KOPT-K1 (cell line): ENCODE data around the gene PCDHGB4.
"Not testable (repeated sequence)": the region's sequence is repeated elsewhere in the genome, so short reads cannot be mapped to it uniquely, and the experiment has no call there.

Experiments
- H3K27ac ChIP-seq: fragments of 200-600 bp; sonication (generic); 2 replicates; pipeline ENCODE4 v1.5.1; 2016; ENCODE audit warnings: antibody characterized with exemption, mild to moderate bottlenecking, low read depth, low read length; ENCODE audit not compliant: poor library complexity, severe bottlenecking
- H3K36me3 ChIP-seq: fragments of 200-600 bp; sonication (generic); 2 replicates; pipeline ENCODE4 v1.5.1; 2017; ENCODE audit warnings: antibody characterized with exemption, mild to moderate bottlenecking, low read length, moderate library complexity; ENCODE audit not compliant: insufficient read depth
- H3K9me3 ChIP-seq: fragments of 200-600 bp; sonication (generic); 2 replicates; pipeline ENCODE4 v1.5.1; 2017; ENCODE audit warnings: antibody characterized with exemption, low read length, mild to moderate bottlenecking; ENCODE audit not compliant: insufficient read depth, poor library complexity, severe bottlenecking

PCDHGB4 gene

DNA sequence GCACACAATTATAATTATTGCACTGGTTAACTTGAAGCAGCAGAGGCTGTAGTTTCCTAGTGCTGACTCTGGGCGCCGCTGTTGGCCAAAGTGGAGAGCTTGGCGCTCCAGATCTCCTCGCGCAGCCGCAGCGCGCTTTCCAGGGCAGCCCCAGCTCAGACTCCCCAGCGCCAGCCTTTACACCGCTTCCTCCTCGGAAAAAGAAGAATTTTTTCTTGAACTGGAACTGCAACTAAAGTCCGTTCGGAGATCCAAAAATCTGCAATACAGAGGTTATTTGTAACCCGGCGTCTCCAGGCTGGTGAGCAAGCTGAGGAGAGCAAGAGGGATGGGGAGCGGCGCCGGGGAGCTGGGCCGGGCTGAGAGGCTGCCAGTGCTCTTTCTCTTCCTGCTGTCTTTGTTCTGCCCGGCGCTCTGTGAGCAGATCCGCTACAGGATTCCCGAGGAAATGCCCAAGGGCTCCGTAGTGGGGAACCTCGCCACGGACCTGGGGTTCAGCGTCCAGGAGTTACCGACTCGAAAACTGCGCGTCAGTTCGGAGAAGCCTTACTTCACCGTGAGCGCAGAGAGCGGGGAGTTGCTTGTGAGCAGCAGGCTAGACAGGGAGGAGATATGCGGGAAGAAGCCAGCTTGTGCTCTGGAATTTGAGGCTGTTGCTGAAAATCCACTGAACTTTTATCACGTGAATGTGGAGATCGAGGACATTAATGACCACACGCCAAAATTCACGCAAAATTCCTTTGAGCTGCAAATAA, at the start of gene PCDHGB4:
Gene PCDHGB4, plus strand, starts transcription at position 142 of the 755 bp plus-strand sequence. Its CDS starts 187 bp downstream, at position 329.
- H3K36me3 ChIP-seq, H3K27ac ChIP-seq: not testable (repeated sequence)
- H3K9me3 ChIP-seq: peaks cover 23% of the 10 kb centered on the region

DNA sequence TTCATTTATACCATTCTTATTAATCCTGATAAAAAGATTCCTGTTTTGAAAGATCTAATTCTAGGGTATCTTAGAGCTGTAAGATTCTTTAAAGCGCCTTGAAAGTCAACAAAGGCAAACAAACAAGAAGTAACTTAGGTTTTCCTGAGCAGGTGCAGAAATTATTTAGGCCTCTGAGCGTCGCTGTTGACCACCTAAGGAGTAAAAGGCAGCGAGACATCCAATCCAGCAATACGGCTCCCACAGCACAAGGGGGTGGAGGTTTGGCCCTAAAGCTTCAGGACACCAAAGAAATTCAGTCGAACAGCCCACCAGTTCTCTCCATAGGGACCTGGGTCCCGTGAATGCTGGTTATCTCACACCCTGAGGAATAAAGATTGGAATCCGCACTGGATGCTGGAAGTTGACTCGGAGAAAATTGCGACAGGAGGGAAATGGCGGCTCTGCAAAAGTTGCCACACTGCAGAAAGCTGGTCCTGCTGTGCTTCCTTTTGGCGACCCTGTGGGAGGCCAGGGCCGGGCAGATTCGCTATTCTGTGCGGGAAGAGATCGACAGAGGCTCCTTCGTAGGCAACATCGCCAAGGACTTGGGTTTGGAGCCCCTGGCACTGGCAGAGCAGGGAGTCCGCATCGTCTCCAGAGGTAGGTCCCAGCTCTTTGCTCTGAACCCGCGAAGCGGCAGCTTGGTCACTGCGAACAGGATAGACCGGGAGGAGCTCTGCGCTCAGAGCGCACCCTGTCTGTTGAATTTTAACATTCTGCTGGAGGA, 48.8 kb upstream of the PCDHGB4 start, which contains the start of gene PCDHGA2:
Gene PCDHGA2, plus strand, starts transcription at position 223 of the 769 bp plus-strand sequence.
- no peaks in the 10 kb centered on the region for H3K36me3 ChIP-seq
- H3K9me3 ChIP-seq: peaks cover 20% of the 10 kb centered on the region
- no peak within 1 kb of the TSS for H3K27ac ChIP-seq

DNA sequence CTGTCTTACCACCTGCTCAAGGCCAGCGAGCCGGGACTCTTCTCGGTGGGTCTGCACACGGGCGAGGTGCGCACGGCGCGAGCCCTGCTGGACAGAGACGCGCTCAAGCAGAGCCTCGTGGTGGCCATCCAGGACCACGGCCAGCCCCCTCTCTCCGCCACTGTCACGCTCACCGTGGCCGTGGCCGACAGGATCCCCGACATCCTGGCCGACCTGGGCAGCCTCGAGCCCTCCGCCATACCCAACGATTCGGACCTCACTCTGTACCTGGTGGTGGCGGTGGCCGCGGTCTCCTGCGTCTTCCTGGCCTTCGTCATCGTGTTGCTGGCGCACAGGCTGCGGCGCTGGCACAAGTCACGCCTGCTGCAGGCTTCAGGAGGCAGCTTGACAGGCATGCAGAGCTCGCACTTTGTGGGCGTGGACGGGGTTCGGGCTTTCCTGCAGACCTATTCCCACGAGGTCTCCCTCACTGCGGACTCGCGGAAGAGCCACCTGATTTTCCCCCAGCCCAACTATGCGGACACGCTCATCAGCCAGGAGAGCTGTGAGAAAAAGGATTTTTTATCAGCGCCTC, 46.6 kb upstream of the PCDHGB4 start:
- not testable (repeated sequence) for H3K36me3 ChIP-seq, H3K27ac ChIP-seq
- peaks cover 38% of the 10 kb centered on the region for H3K9me3 ChIP-seq

DNA sequence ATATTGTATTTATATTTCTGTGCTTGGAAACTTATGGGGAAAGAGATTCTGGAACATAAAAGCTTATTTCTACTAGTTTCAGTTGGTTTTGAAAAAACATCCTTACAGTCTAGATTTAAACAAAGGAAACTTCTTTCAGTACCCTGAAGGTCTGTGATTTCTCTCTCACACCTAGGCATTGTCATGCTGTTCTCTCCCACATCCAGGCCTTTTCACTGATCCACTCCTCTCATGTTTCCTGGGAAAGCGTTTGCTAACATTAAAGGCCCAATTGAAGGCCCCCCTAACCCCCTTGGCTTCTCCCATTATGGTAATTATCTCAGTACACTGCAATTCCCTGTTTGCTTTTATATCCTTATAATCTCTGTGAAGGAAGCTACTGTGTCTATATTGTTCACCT, 44.7 kb upstream of the PCDHGB4 start:
- no peak overlapping the region for H3K27ac ChIP-seq
- peaks cover 38% of the 10 kb centered on the region for H3K9me3 ChIP-seq
- no peaks in the 10 kb centered on the region for H3K36me3 ChIP-seq

DNA sequence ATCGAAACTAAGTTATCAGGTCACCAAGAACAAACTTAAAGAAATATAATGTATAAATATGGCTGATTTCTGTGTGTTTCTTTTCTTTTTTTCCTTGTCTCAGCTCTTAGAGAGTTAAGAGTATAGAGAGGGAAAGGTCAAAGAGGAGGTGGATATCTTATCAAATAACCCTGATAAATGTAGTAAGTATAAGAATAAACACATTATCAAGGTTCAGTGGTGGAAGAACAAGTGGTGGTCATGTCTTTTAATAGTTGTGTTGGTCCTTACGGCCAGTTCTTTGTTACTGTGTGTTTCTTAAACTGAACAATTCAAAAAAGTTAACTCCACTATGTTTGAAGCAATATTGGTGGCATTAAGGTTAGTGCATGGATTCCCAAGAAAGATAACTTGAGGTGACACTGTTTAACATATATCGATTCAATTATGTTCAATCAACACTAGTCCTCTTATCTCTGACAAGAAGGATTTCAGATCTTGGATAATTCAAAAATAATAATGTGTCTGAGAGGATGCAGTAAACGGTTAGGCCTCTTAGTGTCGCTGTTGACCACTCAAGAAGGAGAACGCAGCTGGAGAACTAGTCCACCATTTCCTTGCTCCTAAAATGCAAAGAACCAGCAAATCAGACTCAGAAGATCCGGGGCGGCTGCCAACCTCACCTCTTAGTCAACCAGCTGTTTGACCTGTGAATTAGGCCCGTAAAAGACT, 44.1 kb upstream of the PCDHGB4 start, which contains the start of gene PCDHGA3:
Gene PCDHGA3, plus strand, starts transcription at position 588 of the 711 bp plus-strand sequence. CDS start 205 bp downstream, outside the sequence.
- Histone ChIP-seq H3K9me3 (peaks cover 38% of the 10 kb centered on the region), H3K36me3 (no peaks in the 10 kb centered on the region), H3K27ac (no peak within 1 kb of the TSS)

DNA sequence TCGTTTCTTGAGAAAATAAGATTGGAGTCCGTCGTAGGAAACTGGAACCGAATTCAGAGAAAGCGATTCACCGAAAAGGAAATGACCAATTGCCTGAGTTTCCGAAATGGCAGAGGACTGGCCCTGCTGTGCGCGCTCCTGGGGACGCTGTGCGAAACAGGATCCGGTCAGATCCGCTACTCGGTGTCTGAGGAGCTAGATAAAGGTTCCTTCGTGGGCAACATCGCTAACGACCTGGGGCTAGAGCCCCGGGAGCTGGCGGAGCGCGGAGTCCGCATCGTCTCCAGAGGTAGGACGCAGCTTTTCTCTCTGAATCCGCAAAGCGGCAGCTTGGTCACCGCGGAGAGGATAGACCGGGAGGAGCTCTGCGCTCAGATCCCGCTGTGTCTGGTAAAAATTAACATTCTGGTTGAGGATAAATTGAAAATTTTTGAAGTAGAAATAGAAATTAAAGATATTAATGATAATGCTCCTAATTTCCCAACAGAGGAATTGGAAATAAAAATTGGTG, 43.5 kb upstream of the PCDHGB4 start:
- Histone ChIP-seq H3K9me3 (peaks cover 34% of the 10 kb centered on the region), H3K36me3 (no peaks in the 10 kb centered on the region), H3K27ac (no peak overlapping the region)

DNA sequence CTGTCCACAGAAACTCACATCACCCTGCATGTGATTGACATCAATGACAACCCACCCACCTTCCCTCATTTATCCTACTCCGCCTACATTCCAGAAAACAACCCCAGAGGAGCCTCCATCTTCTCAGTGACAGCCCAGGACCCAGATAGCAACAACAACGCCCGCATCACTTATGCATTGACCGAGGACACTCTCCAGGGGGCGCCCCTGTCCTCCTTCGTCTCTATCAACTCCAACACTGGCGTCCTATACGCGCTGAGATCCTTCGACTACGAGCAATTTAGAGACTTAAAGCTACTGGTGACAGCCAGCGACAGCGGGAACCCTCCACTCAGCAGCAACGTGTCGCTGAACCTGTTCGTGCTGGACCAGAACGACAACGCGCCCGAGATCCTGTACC, 42.2 kb upstream of the PCDHGB4 start:
- H3K36me3 ChIP-seq: no peaks in the 10 kb centered on the region
- no peak overlapping the region for H3K27ac ChIP-seq

DNA sequence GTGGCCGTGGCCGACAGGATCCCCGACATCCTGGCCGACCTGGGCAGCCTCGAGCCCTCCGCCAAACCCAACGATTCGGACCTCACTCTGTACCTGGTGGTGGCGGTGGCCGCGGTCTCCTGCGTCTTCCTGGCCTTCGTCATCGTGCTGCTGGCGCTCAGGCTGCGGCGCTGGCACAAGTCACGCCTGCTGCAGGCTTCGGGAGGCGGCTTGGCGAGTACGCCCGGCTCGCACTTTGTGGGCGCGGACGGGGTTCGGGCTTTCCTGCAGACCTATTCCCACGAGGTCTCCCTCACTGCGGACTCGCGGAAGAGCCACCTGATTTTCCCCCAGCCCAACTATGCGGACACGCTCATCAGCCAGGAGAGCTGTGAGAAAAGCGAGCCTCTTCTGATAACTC, 41.5 kb upstream of the PCDHGB4 start:
- not testable (repeated sequence) for H3K27ac ChIP-seq, H3K36me3 ChIP-seq
- peaks cover 19% of the 10 kb centered on the region for H3K9me3 ChIP-seq

More for the DNA sequence above, 42.2 kb upstream of the PCDHGB4 start:
- peaks cover 21% of the 10 kb centered on the region for H3K9me3 ChIP-seq

DNA sequence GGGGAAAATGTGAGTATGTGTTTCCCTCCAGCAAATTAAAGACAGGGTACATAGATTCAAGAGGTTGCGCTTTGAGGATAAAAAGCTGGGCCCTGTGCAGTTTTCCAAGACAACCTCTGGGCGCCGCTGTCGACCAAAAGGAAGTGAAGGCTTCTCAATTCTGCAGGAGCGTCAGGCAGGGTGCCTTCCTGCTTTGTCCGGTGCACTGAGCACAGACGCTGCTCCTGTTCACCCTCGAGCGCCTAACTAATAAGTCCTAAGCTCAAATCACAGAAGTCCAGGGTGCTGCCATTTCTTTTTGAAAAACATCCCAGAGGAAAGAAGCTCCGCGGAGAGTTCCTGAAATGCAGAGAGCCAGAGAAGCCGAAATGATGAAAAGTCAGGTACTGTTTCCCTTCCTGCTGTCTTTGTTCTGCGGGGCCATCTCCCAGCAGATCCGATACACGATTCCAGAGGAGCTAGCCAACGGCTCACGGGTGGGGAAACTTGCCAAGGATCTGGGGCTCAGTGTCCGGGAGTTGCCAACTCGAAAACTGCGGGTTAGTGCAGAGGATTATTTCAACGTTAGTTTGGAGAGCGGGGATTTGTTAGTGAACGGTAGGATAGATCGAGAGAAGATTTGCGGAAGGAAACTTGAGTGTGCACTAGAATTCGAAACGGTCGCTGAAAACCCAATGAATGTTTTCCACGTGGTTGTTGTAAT, 37.4 kb upstream of the PCDHGB4 start, which contains the start of gene PCDHGB1:
Gene PCDHGB1, plus strand, starts transcription at position 183 of the 703 bp plus-strand sequence. Its CDS starts 162 bp downstream, at position 345.
- Histone ChIP-seq H3K36me3 (no peaks in the 10 kb centered on the region), H3K27ac (no peak within 1 kb of the TSS), H3K9me3 (peaks cover 5% of the 10 kb centered on the region)

DNA sequence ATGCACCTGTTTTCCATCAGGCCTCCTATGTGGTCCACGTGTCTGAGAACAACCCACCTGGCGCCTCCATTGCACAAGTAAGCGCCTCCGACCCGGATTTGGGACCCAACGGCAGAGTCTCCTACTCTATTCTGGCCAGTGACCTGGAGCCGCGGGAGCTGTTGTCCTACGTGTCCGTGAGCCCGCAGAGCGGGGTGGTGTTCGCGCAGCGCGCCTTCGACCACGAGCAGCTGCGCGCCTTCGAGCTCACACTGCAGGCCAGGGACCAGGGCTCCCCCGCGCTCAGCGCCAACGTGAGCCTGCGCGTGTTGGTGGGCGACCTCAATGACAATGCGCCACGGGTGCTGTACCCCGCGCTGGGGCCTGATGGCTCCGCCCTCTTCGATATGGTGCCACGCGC, 35.9 kb upstream of the PCDHGB4 start:
- no peaks in the 10 kb centered on the region for H3K36me3 ChIP-seq
- no peak overlapping the region for H3K27ac ChIP-seq
- no peaks in the 10 kb centered on the region for H3K9me3 ChIP-seq

DNA sequence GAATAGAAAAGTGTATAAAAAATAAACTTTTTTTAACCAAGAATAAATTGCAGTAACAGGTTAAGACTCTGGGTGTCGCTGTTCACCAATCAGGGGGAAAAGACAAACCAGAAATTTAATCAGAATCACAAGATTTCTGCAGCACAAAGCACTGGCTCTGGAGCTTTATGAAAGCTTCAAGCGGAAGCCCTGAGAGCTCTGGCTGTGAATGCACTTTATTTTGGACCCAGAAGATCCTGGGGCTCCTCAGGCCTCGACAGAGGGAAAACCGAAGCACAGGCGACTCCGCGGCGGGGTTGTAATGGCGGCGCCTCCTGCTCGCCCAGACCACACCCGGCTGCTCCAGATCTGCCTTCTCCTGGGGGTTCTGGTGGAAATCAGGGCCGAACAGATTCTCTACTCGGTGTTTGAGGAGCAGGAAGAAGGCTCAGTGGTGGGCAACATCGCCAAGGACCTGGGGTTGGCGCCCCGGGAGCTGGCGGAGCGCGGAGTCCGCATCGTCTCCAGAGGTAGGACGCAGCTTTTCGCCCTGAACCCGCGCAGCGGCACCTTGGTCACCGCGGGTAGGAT, 32.5 kb upstream of the PCDHGB4 start, which contains the start of gene PCDHGA4:
Gene PCDHGA4, plus strand, starts transcription at position 122 of the 570 bp plus-strand sequence. Its CDS starts 87 bp downstream, at position 209.
- no peaks in the 10 kb centered on the region for H3K36me3 ChIP-seq
- H3K27ac ChIP-seq: no peak within 1 kb of the TSS
- no peaks in the 10 kb centered on the region for H3K9me3 ChIP-seq

DNA sequence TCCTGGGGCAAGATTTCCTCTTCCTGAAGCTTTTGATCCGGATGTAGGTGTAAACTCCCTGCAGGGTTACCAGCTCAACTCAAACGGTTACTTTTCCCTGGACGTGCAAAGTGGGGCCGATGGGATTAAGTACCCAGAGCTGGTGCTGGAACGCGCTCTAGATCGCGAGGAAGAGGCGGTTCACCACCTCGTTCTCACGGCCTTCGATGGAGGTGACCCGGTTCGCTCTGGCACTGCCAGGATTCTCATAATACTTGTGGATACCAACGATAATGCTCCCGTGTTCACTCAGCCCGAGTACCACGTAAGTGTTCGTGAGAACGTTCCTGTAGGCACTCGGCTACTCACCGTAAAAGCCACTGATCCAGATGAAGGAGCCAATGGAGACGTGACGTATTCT, 31.9 kb upstream of the PCDHGB4 start:
- Histone ChIP-seq H3K9me3 (peaks cover 4% of the 10 kb centered on the region), H3K36me3 (no peaks in the 10 kb centered on the region), H3K27ac (no peak overlapping the region)

DNA sequence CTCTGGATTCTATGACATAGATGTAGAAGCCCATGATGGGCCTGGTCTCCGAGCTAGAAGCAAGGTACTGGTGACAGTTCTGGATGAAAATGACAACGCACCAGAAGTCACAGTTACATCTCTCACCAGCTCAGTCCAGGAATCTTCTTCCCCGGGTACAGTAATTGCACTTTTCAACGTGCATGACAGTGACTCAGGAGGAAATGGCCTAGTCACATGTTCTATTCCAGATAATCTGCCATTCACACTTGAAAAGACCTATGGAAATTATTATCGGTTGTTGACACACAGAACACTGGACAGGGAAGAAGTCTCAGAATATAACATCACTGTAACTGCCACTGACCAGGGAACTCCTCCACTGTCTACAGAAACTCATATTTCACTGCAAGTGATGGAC, 31.4 kb upstream of the PCDHGB4 start:
- Histone ChIP-seq H3K36me3 (no peaks in the 10 kb centered on the region), H3K9me3 (peaks cover 8% of the 10 kb centered on the region), H3K27ac (no peak overlapping the region)

DNA sequence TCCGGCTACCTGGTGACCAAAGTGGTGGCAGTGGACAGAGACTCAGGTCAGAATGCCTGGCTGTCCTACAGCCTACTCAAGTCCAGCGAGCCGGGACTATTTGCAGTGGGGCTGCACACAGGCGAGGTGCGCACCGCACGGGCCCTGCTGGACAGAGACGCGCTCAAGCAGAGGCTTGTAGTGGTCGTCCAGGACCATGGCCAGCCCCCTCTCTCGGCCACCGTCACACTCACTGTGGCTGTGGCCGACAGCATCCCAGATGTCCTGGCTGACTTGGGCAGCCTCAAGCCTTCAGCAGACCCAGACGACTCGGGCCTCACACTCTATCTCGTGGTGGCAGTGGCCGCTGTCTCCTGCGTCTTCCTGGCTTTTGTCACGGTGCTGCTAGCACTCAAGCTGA, 30.5 kb upstream of the PCDHGB4 start:
- no peaks in the 10 kb centered on the region for H3K36me3 ChIP-seq
- peaks cover 13% of the 10 kb centered on the region for H3K9me3 ChIP-seq
- H3K27ac ChIP-seq: no peak overlapping the region
